A549 (cell line): ENCODE data around the gene SLC2A4RG. TPM values are rescaled to one million over a fixed set of nuclear protein-coding genes. Genes with fewer than 3 reads are reported as not detected.
A peak's percentile ranks its signal among the peaks of the same experiment; 100 is the strongest.

Experiments
- ATAC-seq, 2 experiments: fragments of 200-7000 bp in 1 of 2; fragments of >200 bp in 1 of 2; cut with Nextera tagmentation in 1 of 2; cut with Tn5 transposase in 1 of 2; 3 replicates each; pipeline versions ENCODE4 v1.8.0 to v1.9.1; 2018 to 2020; ENCODE audit warnings: mild to moderate bottlenecking in 1 of 2, moderate library complexity in 1 of 2
- CTCF ChIA-PET: fragments of 300-600 bp; sonication (Branson Sonifier 250); formaldehyde crosslinking; extraction: SDS; loops from one replicate; lab custom pipeline; 2021; ENCODE audit warnings: antibody characterized with exemption, inconsistent platforms; lab: Yijun Ruan, JAX
- POLR2A ChIA-PET: fragments of 350-600 bp; formaldehyde crosslinking; extraction: SDS; loops from one replicate; lab custom pipeline; 2021; ENCODE audit warnings: antibody characterized with exemption, inconsistent platforms; lab: Yijun Ruan, JAX
- DNase-seq, 2 experiments: peaks; one replicate each; pipeline versions ENCODE4 v3.0.0 to v3.0.0-alpha.2; 2011 to 2016; ENCODE audit warnings: low read depth in 1 of 2, low spot score in 1 of 2
- FAIRE-seq: peaks from 2 replicates; lab custom pipeline; 2011; peaks lifted over from hg19 to GRCh38; lab: Jason Lieb, UNC
- H3K27ac ChIP-seq, 2 experiments: fragments of >200 bp; sonication (Bioruptor Twin); formaldehyde crosslinking; 3 replicates each; pipeline ENCODE4 v1.5.1; 2016 to 2017
- H3K4me1 ChIP-seq: fragments of >200 bp; sonication (Bioruptor Twin); formaldehyde crosslinking; 3 replicates; pipeline ENCODE4 v1.6.1; 2016
- H3K4me2 ChIP-seq: fragments of >200 bp; sonication (Bioruptor Twin); formaldehyde crosslinking; 3 replicates; pipeline ENCODE4 v1.6.1; 2016
- H3K4me3 ChIP-seq: fragments of >200 bp; sonication (Bioruptor Twin); formaldehyde crosslinking; 3 replicates; pipeline ENCODE4 v1.5.1; 2016
- H3K9me3 ChIP-seq: fragments of >200 bp; sonication (Bioruptor Twin); formaldehyde crosslinking; 3 replicates; pipeline ENCODE4 v1.6.1; 2016
- BCL3 ChIP-seq: fragments of >200 bp; sonication (Bioruptor Twin); formaldehyde crosslinking; IDR thresholded peaks from 3 replicates; pipeline ENCODE4 v1.6.1; 2016
- CHD4 ChIP-seq: fragments of 200-600 bp; sonication (generic); IDR thresholded peaks from 2 replicates; pipeline ENCODE4 v1.6.1; 2016; ENCODE audit warnings: antibody characterized with exemption, mild to moderate bottlenecking, borderline replicate concordance
- EHF ChIP-seq: fragments of 250-450 bp; sonication (Bioruptor Pico); IDR thresholded peaks from 2 replicates; pipeline ENCODE4 v1.5.0; 2020; ENCODE audit warnings: mild to moderate bottlenecking
- EHMT2 ChIP-seq: fragments of 200-600 bp; sonication (generic); IDR thresholded peaks from 2 replicates; pipeline ENCODE4 v1.6.1; 2016; ENCODE audit warnings: antibody characterized with exemption, low read depth, mild to moderate bottlenecking, moderate library complexity
- ESRRA ChIP-seq: fragments of 150-350 bp; IDR thresholded peaks from 2 replicates; pipeline ENCODE4 v1.6.1; 2014; ENCODE audit warnings: mild to moderate bottlenecking, low read length, borderline replicate concordance
- FOSB ChIP-seq: fragments of 250-450 bp; sonication (Bioruptor Pico); IDR thresholded peaks from 2 replicates; pipeline ENCODE4 v1.5.0; 2020; ENCODE audit warnings: mild to moderate bottlenecking, moderate library complexity
- FOSL2 ChIP-seq, 2 experiments: fragments of 450-650 bp in 1 of 2; fragments of >200 bp in 1 of 2; sonication (Bioruptor Twin) in 1 of 2; formaldehyde crosslinking; IDR thresholded peaks; 2 replicates each; pipeline versions ENCODE4 v1.5.0 to v1.6.1; 2016 to 2020; ENCODE audit warnings: mild to moderate bottlenecking in 1 of 2, moderate library complexity in 1 of 2
- HDAC2 ChIP-seq: fragments of 200-600 bp; sonication (generic); IDR thresholded peaks from 2 replicates; pipeline ENCODE4 v1.6.1; 2016
- HOXB5 ChIP-seq: fragments of 250-450 bp; sonication (Bioruptor Pico); IDR thresholded peaks from 2 replicates; pipeline ENCODE4 v1.5.0; 2020; ENCODE audit warnings: mild to moderate bottlenecking, moderate library complexity
- JUN ChIP-seq, 2 experiments: fragments of >200 bp; sonication (Bioruptor Twin); formaldehyde crosslinking; IDR thresholded peaks; 2 replicates in 1 of 2; 3 replicates in 1 of 2; pipeline ENCODE4 v1.6.1; 2016 to 2017
- JUNB ChIP-seq: fragments of >200 bp; sonication (Bioruptor Twin); formaldehyde crosslinking; IDR thresholded peaks from 2 replicates; pipeline ENCODE4 v1.6.1; 2016
- KDM1A ChIP-seq: fragments of 200-600 bp; sonication (generic); IDR thresholded peaks from 2 replicates; pipeline ENCODE4 v1.6.1; 2016; ENCODE audit warnings: low read depth, mild to moderate bottlenecking
- MAFK ChIP-seq: fragments of 450-650 bp; IDR thresholded peaks from 2 replicates; pipeline ENCODE4 v1.6.1; 2014; ENCODE audit not compliant: partially characterized antibody
- MAX ChIP-seq: IDR thresholded peaks from 2 replicates; pipeline ENCODE4 v1.6.1; 2012
- MYC ChIP-seq: IDR thresholded peaks from 2 replicates; pipeline ENCODE4 v1.6.1; 2012; ENCODE audit warnings: mild to moderate bottlenecking, inconsistent platforms, low read length, improper control_type of control experiment, borderline replicate concordance
- NFE2L2 ChIP-seq: fragments of 150-350 bp; conservative IDR thresholded peaks from 2 replicates; pipeline ENCODE4 v1.6.1; 2014; ENCODE audit warnings: low read length
- NR3C1 ChIP-seq: fragments of >200 bp; sonication (Bioruptor Twin); formaldehyde crosslinking; IDR thresholded peaks from 3 replicates; pipeline ENCODE4 v1.6.1; 2017
- PBX3 ChIP-seq: IDR thresholded peaks from 2 replicates; pipeline ENCODE4 v1.6.1; 2012
- PHF8 ChIP-seq: fragments of 200-600 bp; sonication (generic); IDR thresholded peaks from 2 replicates; pipeline ENCODE4 v1.6.1; 2016; ENCODE audit warnings: low read depth, mild to moderate bottlenecking, antibody characterized with exemption, moderate library complexity, borderline replicate concordance
- POLR2A ChIP-seq: IDR thresholded peaks from 2 replicates; pipeline ENCODE4 v1.6.1; 2012; ENCODE audit warnings: mild to moderate bottlenecking, low read length
- RARB ChIP-seq: fragments of 250-450 bp; sonication (Bioruptor Pico); IDR thresholded peaks from 2 replicates; pipeline ENCODE4 v1.8.0; 2021; ENCODE audit warnings: mild to moderate bottlenecking, moderate library complexity
- RFX5 ChIP-seq: fragments of 450-650 bp; IDR thresholded peaks from 2 replicates; pipeline ENCODE4 v1.7.1; 2014; ENCODE audit warnings: antibody characterized with exemption, mild to moderate bottlenecking, moderate library complexity
- RNF2 ChIP-seq: fragments of 200-600 bp; sonication (generic); IDR thresholded peaks from 2 replicates; pipeline ENCODE4 v1.6.1; 2016; ENCODE audit warnings: low read depth, mild to moderate bottlenecking, antibody characterized with exemption, moderate library complexity, borderline replicate concordance
- TFCP2L1 ChIP-seq: fragments of 250-450 bp; sonication (Bioruptor Pico); IDR thresholded peaks from 2 replicates; pipeline ENCODE4 v1.5.0; 2021; ENCODE audit warnings: mild to moderate bottlenecking
- TP53 ChIP-seq: fragments of 250-450 bp; sonication (Bioruptor Pico); IDR thresholded peaks from 2 replicates; pipeline ENCODE4 v1.5.0; 2021; ENCODE audit warnings: mild to moderate bottlenecking, moderate library complexity
- USF2 ChIP-seq: fragments of 450-650 bp; IDR thresholded peaks from 2 replicates; pipeline ENCODE4 v1.6.1; 2014; ENCODE audit warnings: antibody characterized with exemption
- ZNF302 ChIP-seq: fragments of 250-450 bp; sonication (Bioruptor Pico); IDR thresholded peaks from 2 replicates; pipeline ENCODE4 v1.9.0; 2021; ENCODE audit warnings: inconsistent platforms, mild to moderate bottlenecking, moderate library complexity
- WGBS: methylation state at CpG from one replicate; pipeline ENCODE4 v1.1.6; 2017; ENCODE audit errors: missing lambda C conversion rate; 5-methylcytosine and 5-hydroxymethylcytosine counted together
- polyA plus RNA-seq, 4 experiments: library from polyadenylated mRNA; depleted of rRNA in 3 of 4; stranded (reverse); fragments of >200 nt; fragmentation: RNase III in 1 of 4; extraction: RNeasy Plus Mini Kit Qiagen cat#74134 plus additional on column Dnase treatment in 1 of 4; gene quantifications; 2 replicates in 3 of 4; 3 replicates in 1 of 4; pipeline ENCODE4 v1.2.3, GENCODE V29; 2011 to 2017
- TF ChIP-seq, protein P1 (sequence below): fragments of >200 bp; sonication (Bioruptor Twin); formaldehyde crosslinking; IDR thresholded peaks from 2 replicates; pipeline ENCODE4 v1.6.1; 2016

Gene SLC2A4RG
- polyA plus RNA-seq, 2 of the 4 experiments (the other 2 are of a cell fraction): 28.1 to 64.6 TPM

DNA sequence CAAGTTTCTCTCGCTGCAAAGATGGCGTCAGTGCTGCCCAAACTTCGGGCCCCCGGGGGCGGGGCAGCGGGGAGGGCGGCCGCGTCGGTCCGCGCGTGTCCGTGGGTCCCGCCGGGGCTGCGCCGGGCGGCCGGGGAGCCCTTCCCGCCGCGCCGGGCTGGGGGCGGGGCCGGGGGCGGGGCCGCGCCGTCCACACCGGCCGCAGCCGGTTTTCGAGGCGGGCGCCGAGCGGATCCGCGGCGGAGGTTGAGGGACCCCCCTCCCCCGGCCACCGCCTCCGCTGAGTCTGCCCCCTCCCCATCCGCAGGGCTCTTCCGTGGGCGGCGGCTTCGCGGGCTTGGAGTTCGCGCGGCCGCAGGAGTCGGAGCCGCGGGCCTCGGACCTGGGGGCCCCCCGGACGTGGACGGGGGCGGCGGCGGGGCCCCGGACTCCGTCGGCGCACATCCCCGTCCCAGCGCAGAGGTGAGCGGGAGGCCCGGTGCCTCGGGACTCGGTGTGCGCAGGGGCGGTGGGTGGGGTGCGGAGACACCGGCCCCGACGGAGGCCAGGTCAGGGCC is 572 bp downstream of the SLC2A4RG start:
- Histone ChIP-seq H3K9me3 (no peaks in the 10 kb centered on the region), H3K4me2 (peak overlapping the region; percentile 98), H3K27ac (peak overlapping the region; percentile 93 to 96), H3K4me1 (peaks cover 17% of the 10 kb centered on the region), H3K4me3 (peak overlapping the region; percentile 97)
- CTCF ChIA-PET: interaction anchor here (0.7 to 2.2 kb wide), 8 partner anchors 11 to 246 kb away, joined by 3 to 12 read pairs (median 3); no protein-coding TSS in a partner anchor
- POLR2A ChIA-PET: interaction anchor here (1.2 to 1.6 kb wide), 7 partner anchors 12 to 240 kb away, joined by 3 to 16 read pairs (median 5); partner anchors contain the start of genes ARFRP1, PPDPF, TPD52L2 and ZGPAT
- peak in 1 of 2 experiments; percentile 45 for DNase-seq
- no CpG with 5 or more reads among the region's 80 CpGs for WGBS
- peak; percentile 21 to 27 for ATAC-seq
- TF ChIP-seq RFX5 (no peak), CHD4 (no peak), PHF8 (0 out of 2 replicates have a peak, but pooled peaks have one; percentile 23), EHMT2 (no peak), MYC (no peak), PBX3 (no peak), BCL3 (0 out of 3 replicates have a peak, but pooled peaks have one; percentile 37), JUN (IDR thresholded peaks at IDR 0.05) (peak in 1 of 2 experiments; percentile 45; a peak in 1 of 5 replicates), TP53 (CRISPR knock-in tag) (no peak)
- TF ChIP-seq, all 56 proteins: peak for 3
- no peak for FAIRE-seq

DNA sequence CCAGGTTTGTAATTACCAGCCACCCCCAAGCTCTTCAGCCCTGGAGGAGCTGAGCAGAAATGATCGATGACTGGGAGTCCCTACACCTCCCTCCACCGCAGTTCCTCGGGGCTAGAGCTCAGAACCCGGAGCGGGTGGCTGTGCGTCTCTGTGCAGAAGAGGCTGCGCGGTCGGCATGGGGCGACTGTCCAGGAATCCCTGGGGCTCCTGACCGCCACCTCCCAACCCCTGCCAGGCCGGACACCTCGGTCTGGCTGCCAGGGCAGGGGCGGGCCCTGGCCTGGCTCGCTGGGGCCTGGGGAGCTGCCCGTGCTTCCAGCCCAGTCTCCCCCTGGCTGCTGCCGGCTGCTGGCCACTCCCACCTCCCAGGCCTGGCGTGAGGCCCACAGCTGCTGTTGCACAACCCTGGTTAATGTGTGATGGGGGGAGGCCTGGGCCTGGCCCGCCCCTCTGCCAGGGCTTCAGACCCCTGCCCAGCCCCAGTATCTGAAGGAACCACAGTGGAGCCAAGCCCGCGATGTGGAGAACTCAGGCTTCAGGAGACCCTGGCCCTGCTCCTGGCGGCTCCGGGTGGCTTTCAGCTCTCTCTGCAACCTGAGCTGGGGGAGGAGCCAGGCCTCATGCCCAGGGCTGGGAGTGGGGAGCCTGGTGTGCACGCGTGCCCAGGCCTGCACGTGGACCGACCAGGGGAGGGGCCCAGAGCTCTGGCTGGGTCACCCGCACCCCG is 1.2 kb downstream of the SLC2A4RG start:
- Histone ChIP-seq H3K9me3 (no peaks in the 10 kb centered on the region), H3K4me2 (peak overlapping the region; percentile 98), H3K4me1 (peaks cover 17% of the 10 kb centered on the region), H3K27ac (peak overlapping the region; percentile 93 to 96), H3K4me3 (peak overlapping the region; percentile 97)
- POLR2A ChIA-PET: interaction anchor here (0.5 to 1.6 kb wide), 11 partner anchors 9 to 240 kb away, joined by 3 to 16 read pairs (median 5); partner anchors contain the start of genes ARFRP1, DNAJC5, PPDPF and TPD52L2
- CTCF ChIA-PET: interaction anchor here (0.7 to 2.2 kb wide), 13 partner anchors 11 to 246 kb away, joined by 3 to 12 read pairs (median 3); no protein-coding TSS in a partner anchor
- 0% methylated on average over 8 of the region's 29 CpGs for WGBS
- ATAC-seq: peak; percentile 58 to 85
- peak; percentile 28 for FAIRE-seq
- DNase-seq: peak; percentile 90 to 94
- TF ChIP-seq TFCP2L1 (CRISPR knock-in tag): no peak
- no peak for TF ChIP-seq MAFK
- TF ChIP-seq NFE2L2: no peak
- no peak for TF ChIP-seq CHD4
- TF ChIP-seq EHF (CRISPR knock-in tag): no peak
- TF ChIP-seq RFX5: no peak
- TF ChIP-seq BCL3: no peak
- peak in 1 of 2 experiments; percentile 15; a peak in 1 of 5 replicates for TF ChIP-seq JUN (IDR thresholded peaks at IDR 0.05)
- no peak for TF ChIP-seq FOSB (CRISPR knock-in tag)
- no peak for TF ChIP-seq FOSL2 (IDR thresholded peaks at IDR 0.05)
- TF ChIP-seq FOSL2 (CRISPR knock-in tag; IDR thresholded peaks at IDR 0.05): no peak
- TF ChIP-seq ZNF302 (CRISPR knock-in tag): no peak
- 0 out of 2 replicates have a peak, but pooled peaks have one; percentile 2 for TF ChIP-seq USF2
- no peak for TF ChIP-seq JUNB
- no peak for TF ChIP-seq EHMT2
- no peak for TF ChIP-seq NR3C1
- peak; percentile 13; the same call in 1 of the 2 replicates for TF ChIP-seq POLR2A
- TF ChIP-seq RARB (CRISPR knock-in tag): no peak
- TF ChIP-seq MAX: peak; percentile 93
- no peak for TF ChIP-seq KDM1A
- TF ChIP-seq, protein P1, sequence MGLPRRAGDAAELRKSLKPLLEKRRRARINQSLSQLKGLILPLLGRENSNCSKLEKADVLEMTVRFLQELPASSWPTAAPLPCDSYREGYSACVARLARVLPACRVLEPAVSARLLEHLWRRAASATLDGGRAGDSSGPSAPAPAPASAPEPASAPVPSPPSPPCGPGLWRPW: no peak; the same call in 1 of the 2 replicates
- no peak for TF ChIP-seq HDAC2
- TF ChIP-seq ESRRA: no peak
- 0 out of 2 replicates have a peak, but pooled peaks have one; percentile 46 for TF ChIP-seq RNF2
- TF ChIP-seq HOXB5 (CRISPR knock-in tag): no peak
